T47D (cell line): ENCODE data around the gene ETFRF1.
A peak's percentile ranks its signal among the peaks of the same experiment; 100 is the strongest.

Experiments used
- DNase-seq, 2 experiments: peaks; one replicate each; pipeline versions ENCODE4 v3.0.0 to v3.0.0-alpha.2; 2011 to 2012; ENCODE audit warnings: low read depth in 1 of 2, low spot score in 1 of 2
- JUND ChIP-seq: IDR thresholded peaks from 2 replicates; pipeline ENCODE4 v1.6.1; 2012; ENCODE audit warnings: low read depth
- in situ Hi-C: cut with HindIII; loops from 2 replicates; pipeline ENCODE4 v1.10.0; 2016; ENCODE audit warnings: low sequenced_read_pairs, low pct_unique_long_range_greater_than_20kb

The ETFRF1 gene

GRCh38 chr12:25189656-25190055 is 5.4 kb upstream of the ETFRF1 start:
- DNase-seq = no peak
- in situ Hi-C loops = no loop called here
- no peak for TF ChIP-seq JUND

- no peak for TF ChIP-seq JUND
- no peak for DNase-seq
- in situ Hi-C loops = no loop called here
Measured at GRCh38 chr12:25190793-25191192, 4.2 kb upstream of the ETFRF1 start.

- in situ Hi-C loops = no loop called here
- no peak for DNase-seq
- no peak for TF ChIP-seq JUND
Measured at GRCh38 chr12:25194214-25194613, 823 bp upstream of the ETFRF1 start.

GRCh38 chr12:25194722-25195055 is 348 bp upstream of the ETFRF1 start:
- in situ Hi-C loops = no loop called here
- no peak for TF ChIP-seq JUND
- no peak for DNase-seq

- no peak for DNase-seq
Measured at GRCh38 chr12:25197608-25198007, 2.6 kb downstream of the ETFRF1 start.

GRCh38 chr12:25200703-25201102 is 5.7 kb downstream of the ETFRF1 start:
- DNase-seq = no peak
- in situ Hi-C loops = no loop called here
- no peak for TF ChIP-seq JUND

More at GRCh38 chr12:25197608-25198007, 2.6 kb downstream of the ETFRF1 start:
- in situ Hi-C loops = no loop called here
- TF ChIP-seq JUND = no peak

GRCh38 chr12:25202137-25202536 is 7.1 kb downstream of the ETFRF1 start:
- DNase-seq = no peak
- in situ Hi-C loops = no loop called here
- TF ChIP-seq JUND = no peak

- TF ChIP-seq JUND = no peak
- in situ Hi-C loops = no loop called here
- no peak for DNase-seq
Measured at GRCh38 chr12:25207411-25207810, 12.4 kb downstream of the ETFRF1 start.

- in situ Hi-C loops = no loop called here
- DNase-seq = no peak
- TF ChIP-seq JUND = no peak
Measured at GRCh38 chr12:25207846-25208245, 12.8 kb downstream of the ETFRF1 start.

GRCh38 chr12:25208554-25208953 is 13.5 kb downstream of the ETFRF1 start:
- DNase-seq = no peak
- TF ChIP-seq JUND = no peak
- in situ Hi-C loops = no loop called here

- no peak for TF ChIP-seq JUND
- no peak for DNase-seq
- in situ Hi-C loops = no loop called here
Measured at GRCh38 chr12:25213338-25213737, 18.3 kb downstream of the ETFRF1 start.

- TF ChIP-seq JUND = no peak
- in situ Hi-C loops = no loop called here
- no peak for DNase-seq
Measured at GRCh38 chr12:25236190-25236589, 41.2 kb downstream of the ETFRF1 start.

- in situ Hi-C loops = no loop called here
- TF ChIP-seq JUND = no peak
- DNase-seq = no peak
Measured at GRCh38 chr12:25236626-25237025, 41.6 kb downstream of the ETFRF1 start.

GRCh38 chr12:25241167-25242020 is 46.4 kb downstream of the ETFRF1 start:
- DNase-seq = peak; percentile 7 to 57
- no peak for TF ChIP-seq JUND
- in situ Hi-C loops = no loop called here
